ENCODE measurements around the gene GRIK4.
"Not testable (repeated sequence)": the region's sequence is repeated elsewhere in the genome, so short reads cannot be mapped to it uniquely, and the experiment has no call there.

Gene GRIK4

GRCh38 chr11:120574876-120575275 is 63.3 kb downstream of the GRIK4 start:
- DNase-seq (ENCODE audit: low spot score), result no peak

- no peak for DNase-seq (ENCODE audit: low spot score)
Measured at GRCh38 chr11:120575461-120575860, 63.9 kb downstream of the GRIK4 start.

GRCh38 chr11:120576606-120577005 is 65.1 kb downstream of the GRIK4 start:
- DNase-seq (ENCODE audit: low spot score), result no peak

GRCh38 chr11:120577041-120577440 is 65.5 kb downstream of the GRIK4 start:
- no peak for DNase-seq (ENCODE audit: low spot score)

- no peak for DNase-seq (ENCODE audit: low spot score)
Measured at GRCh38 chr11:120577624-120578363, 66.2 kb downstream of the GRIK4 start.

- no peak for DNase-seq (ENCODE audit: low spot score)
Measured at GRCh38 chr11:120578596-120579154, 67.1 kb downstream of the GRIK4 start.

- DNase-seq (ENCODE audit: low spot score), result no peak
Measured at GRCh38 chr11:120579611-120580031, 68.1 kb downstream of the GRIK4 start.

- no peak for DNase-seq (ENCODE audit: low spot score)
Measured at GRCh38 chr11:120581313-120581712, 69.8 kb downstream of the GRIK4 start.

GRCh38 chr11:120582535-120582934 is 71.0 kb downstream of the GRIK4 start:
- not testable (repeated sequence) for DNase-seq (ENCODE audit: low spot score)

- DNase-seq (ENCODE audit: low spot score), result no peak
Measured at GRCh38 chr11:120586072-120586471, 74.5 kb downstream of the GRIK4 start.

- no peak for DNase-seq (ENCODE audit: low spot score)
Measured at GRCh38 chr11:120586728-120587127, 75.2 kb downstream of the GRIK4 start.

- no peak for DNase-seq (ENCODE audit: low spot score)
Measured at GRCh38 chr11:120587299-120587698, 75.8 kb downstream of the GRIK4 start.

GRCh38 chr11:120589376-120589775 is 77.8 kb downstream of the GRIK4 start:
- no peak for DNase-seq (ENCODE audit: low spot score)

GRCh38 chr11:120590472-120590871 is 78.9 kb downstream of the GRIK4 start:
- DNase-seq (ENCODE audit: low spot score), result no peak

- no peak for DNase-seq (ENCODE audit: low spot score)
Measured at GRCh38 chr11:120594746-120595145, 83.2 kb downstream of the GRIK4 start.

GRCh38 chr11:120595557-120595956 is 84.0 kb downstream of the GRIK4 start:
- no peak for DNase-seq (ENCODE audit: low spot score)

- DNase-seq (ENCODE audit: low spot score), result no peak
Measured at GRCh38 chr11:120597250-120598215, 86.0 kb downstream of the GRIK4 start.

- no peak for DNase-seq (ENCODE audit: low spot score)
Measured at GRCh38 chr11:120598517-120599257, 87.1 kb downstream of the GRIK4 start.

- no peak for DNase-seq (ENCODE audit: low spot score)
Measured at GRCh38 chr11:120599816-120600420, 88.4 kb downstream of the GRIK4 start.

- DNase-seq (ENCODE audit: low spot score), result no peak
Measured at GRCh38 chr11:120601536-120601935, 90.0 kb downstream of the GRIK4 start.

GRCh38 chr11:120603071-120603470 is 91.5 kb downstream of the GRIK4 start:
- DNase-seq (ENCODE audit: low spot score), result no peak

GRCh38 chr11:120605469-120605868 is 93.9 kb downstream of the GRIK4 start:
- DNase-seq (ENCODE audit: low spot score), result no peak
